SK-N-SH (cell line): Measurements from ENCODE around the gene IRGC.

Experiments used
- CTCF ChIP-seq: fragments of 200-600 bp; sonication (generic); IDR thresholded peaks from 2 replicates; pipeline ENCODE4 v1.6.1; 2017; ENCODE audit warnings: antibody characterized with exemption, mild to moderate bottlenecking, moderate library complexity
- ELF1 ChIP-seq: IDR thresholded peaks from 2 replicates; pipeline ENCODE4 v1.4.0; 2012
- FOXJ3 ChIP-seq: sonication (generic); formaldehyde crosslinking; IDR thresholded peaks from 2 replicates; pipeline ENCODE4 v1.5.1; 2020; ENCODE audit warnings: mild to moderate bottlenecking, missing genetic modification reagents
- FOXM1 ChIP-seq: IDR thresholded peaks from 2 replicates; pipeline ENCODE4 v1.4.0; 2012; ENCODE audit warnings: low read depth, mild to moderate bottlenecking
- GABPA ChIP-seq: IDR thresholded peaks from 2 replicates; pipeline ENCODE4 v1.4.0; 2012; ENCODE audit warnings: low read depth, mild to moderate bottlenecking
- JUND ChIP-seq: IDR thresholded peaks from 2 replicates; pipeline ENCODE4 v1.4.0; 2012
- MXI1 ChIP-seq: IDR thresholded peaks from 2 replicates; pipeline ENCODE4 v1.6.1; 2012; ENCODE audit warnings: mild to moderate bottlenecking, low read depth, low read length, improper control_type of control experiment
- NFIC ChIP-seq: IDR thresholded peaks from 2 replicates; pipeline ENCODE4 v1.4.0; 2012; ENCODE audit warnings: borderline replicate concordance
- POLR2AphosphoS5 ChIP-seq: IDR thresholded peaks from 2 replicates; pipeline ENCODE4 v1.6.1; 2012; ENCODE audit warnings: low read depth, low read length
- REST ChIP-seq: IDR thresholded peaks from 2 replicates; pipeline ENCODE4 v1.6.1; 2012; ENCODE audit warnings: mild to moderate bottlenecking, low read depth, low read length, moderate library complexity
- TAF1 ChIP-seq: IDR thresholded peaks from 2 replicates; pipeline ENCODE4 v1.6.1; 2012; ENCODE audit warnings: low read depth, mild to moderate bottlenecking, low read length, moderate library complexity, borderline replicate concordance
- TCF12 ChIP-seq: IDR thresholded peaks from 2 replicates; pipeline ENCODE4 v1.4.0; 2012
- USF2 ChIP-seq: fragments of 150-350 bp; IDR thresholded peaks from 2 replicates; pipeline ENCODE4 v1.6.1; 2017; ENCODE audit warnings: antibody characterized with exemption, low read length, low read depth, borderline replicate concordance

- TF ChIP-seq CTCF (no peak), TCF12 (no peak), JUND (no peak), POLR2AphosphoS5 (no peak), USF2 (no peak), FOXM1 (no peak), NFIC (no peak), REST (no peak), FOXJ3 (CRISPR knock-in tag) (no peak), GABPA (no peak), TAF1 (no peak), MXI1 (no peak), ELF1 (no peak)
Observed at GRCh38 chr19:43675906-43676305, 40.0 kb upstream of the IRGC start.
